ENCODE results near the gene SAMD11. TPM values are rescaled to one million over a fixed set of nuclear protein-coding genes. Genes with fewer than 3 reads are reported as not detected.

The SAMD11 gene
- total and polyA plus RNA-seq, 4 donors, result 0.51 to 4.1 (median 1.3) TPM

DNA sequence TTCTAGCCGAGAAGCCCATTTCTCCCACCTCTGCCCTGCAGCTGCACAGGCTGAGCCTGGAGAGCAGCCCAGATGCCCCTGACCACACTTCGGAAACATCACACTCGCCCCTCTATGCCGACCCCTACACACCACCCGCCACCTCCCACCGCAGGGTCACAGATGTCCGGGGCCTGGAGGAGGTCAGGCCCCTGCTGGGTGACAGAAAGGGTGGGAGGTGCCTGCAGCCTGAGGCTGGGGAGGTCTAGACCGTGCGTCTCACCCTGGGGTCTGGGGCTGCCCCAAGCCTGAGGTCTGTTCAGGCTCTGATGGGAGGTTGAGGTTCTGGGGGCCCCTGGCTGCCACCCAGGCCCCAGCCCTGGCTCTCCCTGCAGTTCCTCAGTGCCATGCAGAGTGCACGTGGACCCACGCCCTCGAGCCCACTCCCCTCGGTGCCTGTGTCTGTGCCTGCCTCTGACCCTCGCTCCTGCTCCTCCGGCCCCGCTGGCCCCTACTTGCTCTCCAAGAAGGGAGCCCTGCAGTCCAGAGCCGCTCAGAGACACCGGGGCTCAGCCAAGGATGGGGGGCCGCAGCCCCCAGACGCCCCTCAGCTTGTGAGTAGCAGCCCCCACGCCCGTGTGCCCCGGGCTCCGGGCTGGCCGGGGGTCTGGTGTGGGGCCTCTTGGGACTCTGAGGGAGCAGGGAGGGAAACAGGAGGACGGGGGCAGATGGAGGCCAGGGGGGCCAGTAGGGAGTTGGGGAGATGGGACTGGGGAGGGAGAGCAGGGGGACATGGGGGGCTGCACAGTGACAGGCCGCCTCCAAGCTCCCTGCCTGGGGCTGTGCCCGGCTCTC is 50.0 kb downstream of the SAMD11 start:
- Histone ChIP-seq H3K27me3 (ENCODE audit: control insufficient read depth in 4 of 4, insufficient read depth in 4 of 4, low read length in 3 of 4) (peaks cover 0 to 26% (median 2%) of the 10 kb centered on the region in 4 donors), H3K27ac (ENCODE audit: low read depth in 1 of 2, low read length in 2 of 2) (no peak overlapping the region), H3K9ac (ENCODE audit: low read depth in 1 of 2, low read length in 2 of 2) (no peak overlapping the region), H3K4me1 (ENCODE audit: control insufficient read depth in 4 of 4, insufficient read depth in 4 of 4, low read length in 3 of 4) (peaks cover 0 to 6% (median under 1%) of the 10 kb centered on the region in 4 donors), H3K36me3 (ENCODE audit: control insufficient read depth in 4 of 4, insufficient read depth in 3 of 4, low read depth in 1 of 4, low read length in 3 of 4) (no peaks in the 10 kb centered on the region), H3K9me3 (ENCODE audit: control insufficient read depth in 4 of 4, low read length in 3 of 4) (no peaks in the 10 kb centered on the region), H3K4me3 (ENCODE audit: low read depth in 1 of 3, low read length in 3 of 3) (no peak overlapping the region)
- no peak for DNase-seq (ENCODE audit: low spot score)
- no peak for TF ChIP-seq RXRA (IDR thresholded peaks at IDR 0.05)
- TF ChIP-seq, protein P1, sequence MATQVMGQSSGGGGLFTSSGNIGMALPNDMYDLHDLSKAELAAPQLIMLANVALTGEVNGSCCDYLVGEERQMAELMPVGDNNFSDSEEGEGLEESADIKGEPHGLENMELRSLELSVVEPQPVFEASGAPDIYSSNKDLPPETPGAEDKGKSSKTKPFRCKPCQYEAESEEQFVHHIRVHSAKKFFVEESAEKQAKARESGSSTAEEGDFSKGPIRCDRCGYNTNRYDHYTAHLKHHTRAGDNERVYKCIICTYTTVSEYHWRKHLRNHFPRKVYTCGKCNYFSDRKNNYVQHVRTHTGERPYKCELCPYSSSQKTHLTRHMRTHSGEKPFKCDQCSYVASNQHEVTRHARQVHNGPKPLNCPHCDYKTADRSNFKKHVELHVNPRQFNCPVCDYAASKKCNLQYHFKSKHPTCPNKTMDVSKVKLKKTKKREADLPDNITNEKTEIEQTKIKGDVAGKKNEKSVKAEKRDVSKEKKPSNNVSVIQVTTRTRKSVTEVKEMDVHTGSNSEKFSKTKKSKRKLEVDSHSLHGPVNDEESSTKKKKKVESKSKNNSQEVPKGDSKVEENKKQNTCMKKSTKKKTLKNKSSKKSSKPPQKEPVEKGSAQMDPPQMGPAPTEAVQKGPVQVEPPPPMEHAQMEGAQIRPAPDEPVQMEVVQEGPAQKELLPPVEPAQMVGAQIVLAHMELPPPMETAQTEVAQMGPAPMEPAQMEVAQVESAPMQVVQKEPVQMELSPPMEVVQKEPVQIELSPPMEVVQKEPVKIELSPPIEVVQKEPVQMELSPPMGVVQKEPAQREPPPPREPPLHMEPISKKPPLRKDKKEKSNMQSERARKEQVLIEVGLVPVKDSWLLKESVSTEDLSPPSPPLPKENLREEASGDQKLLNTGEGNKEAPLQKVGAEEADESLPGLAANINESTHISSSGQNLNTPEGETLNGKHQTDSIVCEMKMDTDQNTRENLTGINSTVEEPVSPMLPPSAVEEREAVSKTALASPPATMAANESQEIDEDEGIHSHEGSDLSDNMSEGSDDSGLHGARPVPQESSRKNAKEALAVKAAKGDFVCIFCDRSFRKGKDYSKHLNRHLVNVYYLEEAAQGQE (IDR thresholded peaks at IDR 0.05), result no peak
- TF ChIP-seq EGR1 (IDR thresholded peaks at IDR 0.05; ENCODE audit: low read depth in 2 of 2), result no peak
- whole genome bisulfite sequencing, result 83% methylated on average over 28 of the region's 28 CpGs

DNA sequence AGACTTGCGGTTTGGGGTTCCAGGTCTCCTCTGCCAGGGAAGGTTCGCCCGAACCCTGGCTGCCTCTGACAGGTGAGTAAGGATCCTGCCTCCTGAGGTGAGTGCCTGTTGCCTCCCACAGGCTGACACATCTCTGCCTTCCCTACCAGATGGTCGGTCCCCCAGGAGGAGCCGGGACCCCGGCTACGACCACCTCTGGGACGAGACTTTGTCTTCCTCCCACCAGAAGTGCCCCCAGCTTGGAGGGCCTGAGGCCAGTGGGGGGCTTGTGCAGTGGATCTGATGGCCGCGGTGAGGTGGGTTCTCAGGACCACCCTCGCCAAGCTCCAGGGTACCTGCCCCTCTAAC is 50.5 kb downstream of the SAMD11 start:
- Histone ChIP-seq H3K36me3 (ENCODE audit: control insufficient read depth in 4 of 4, insufficient read depth in 3 of 4, low read depth in 1 of 4, low read length in 3 of 4) (no peaks in the 10 kb centered on the region), H3K27me3 (ENCODE audit: control insufficient read depth in 4 of 4, insufficient read depth in 4 of 4, low read length in 3 of 4) (peaks cover 0 to 26% (median 2%) of the 10 kb centered on the region in 4 donors), H3K9me3 (ENCODE audit: control insufficient read depth in 4 of 4, low read length in 3 of 4) (no peaks in the 10 kb centered on the region), H3K4me3 (ENCODE audit: low read depth in 1 of 3, low read length in 3 of 3) (no peak overlapping the region), H3K27ac (ENCODE audit: low read depth in 1 of 2, low read length in 2 of 2) (no peak overlapping the region), H3K9ac (ENCODE audit: low read depth in 1 of 2, low read length in 2 of 2) (no peak overlapping the region), H3K4me1 (ENCODE audit: control insufficient read depth in 4 of 4, insufficient read depth in 4 of 4, low read length in 3 of 4) (peaks cover 0 to 6% (median under 1%) of the 10 kb centered on the region in 4 donors)
- no peak for DNase-seq (ENCODE audit: low spot score)
- TF ChIP-seq HNF4G (IDR thresholded peaks at IDR 0.05) (no peak), TAF1 (conservative IDR thresholded peaks at IDR 0.05) (no peak)
- WGBS, result 90% methylated on average over 11 of the region's 11 CpGs

DNA sequence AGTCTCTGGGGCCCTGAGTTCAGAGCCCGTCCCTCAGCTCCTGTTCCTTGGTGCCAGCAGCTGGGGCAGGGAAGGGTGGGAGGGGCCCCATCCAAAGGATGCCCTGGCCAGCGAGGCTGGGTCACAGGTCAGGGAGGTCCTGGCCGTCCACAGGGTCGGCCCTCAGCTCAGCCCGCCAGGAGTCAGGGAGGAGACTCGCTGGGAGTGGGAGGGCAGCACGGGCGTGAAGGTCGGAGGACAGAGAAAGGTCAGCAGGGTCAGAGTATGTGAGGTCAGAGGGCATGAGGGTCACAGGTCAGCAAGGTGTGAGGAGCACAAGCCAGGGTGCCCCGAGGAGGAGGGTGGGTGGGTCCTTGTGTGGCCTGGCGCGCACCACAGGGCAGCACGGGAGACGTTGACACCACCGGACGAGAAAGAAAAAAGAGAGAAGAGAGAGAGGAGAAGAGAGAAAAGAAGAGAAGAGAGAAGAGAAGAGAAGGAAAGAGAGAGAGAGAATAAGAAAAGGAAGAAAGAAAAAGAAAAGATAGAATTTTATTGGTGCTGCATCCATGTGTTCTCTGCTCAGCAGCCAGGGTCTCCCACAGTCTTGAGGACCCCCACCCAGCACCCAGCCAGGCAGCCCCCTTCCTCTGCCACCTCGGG is 51.1 kb downstream of the SAMD11 start:
- Histone ChIP-seq H3K27me3 (ENCODE audit: control insufficient read depth in 4 of 4, insufficient read depth in 4 of 4, low read length in 3 of 4) (peaks cover 0 to 26% (median 1%) of the 10 kb centered on the region in 4 donors), H3K9ac (ENCODE audit: low read depth in 1 of 2, low read length in 2 of 2) (no peak overlapping the region), H3K4me1 (ENCODE audit: control insufficient read depth in 4 of 4, insufficient read depth in 4 of 4, low read length in 3 of 4) (peaks cover 0 to 6% (median under 1%) of the 10 kb centered on the region in 4 donors), H3K9me3 (ENCODE audit: control insufficient read depth in 4 of 4, low read length in 3 of 4) (no peaks in the 10 kb centered on the region), H3K4me3 (ENCODE audit: low read depth in 1 of 3, low read length in 3 of 3) (no peak overlapping the region), H3K36me3 (ENCODE audit: control insufficient read depth in 4 of 4, insufficient read depth in 3 of 4, low read depth in 1 of 4, low read length in 3 of 4) (no peaks in the 10 kb centered on the region), H3K27ac (ENCODE audit: low read depth in 1 of 2, low read length in 2 of 2) (no peak overlapping the region)
- no peak for DNase-seq (ENCODE audit: low spot score)
- TF ChIP-seq, protein P2, sequence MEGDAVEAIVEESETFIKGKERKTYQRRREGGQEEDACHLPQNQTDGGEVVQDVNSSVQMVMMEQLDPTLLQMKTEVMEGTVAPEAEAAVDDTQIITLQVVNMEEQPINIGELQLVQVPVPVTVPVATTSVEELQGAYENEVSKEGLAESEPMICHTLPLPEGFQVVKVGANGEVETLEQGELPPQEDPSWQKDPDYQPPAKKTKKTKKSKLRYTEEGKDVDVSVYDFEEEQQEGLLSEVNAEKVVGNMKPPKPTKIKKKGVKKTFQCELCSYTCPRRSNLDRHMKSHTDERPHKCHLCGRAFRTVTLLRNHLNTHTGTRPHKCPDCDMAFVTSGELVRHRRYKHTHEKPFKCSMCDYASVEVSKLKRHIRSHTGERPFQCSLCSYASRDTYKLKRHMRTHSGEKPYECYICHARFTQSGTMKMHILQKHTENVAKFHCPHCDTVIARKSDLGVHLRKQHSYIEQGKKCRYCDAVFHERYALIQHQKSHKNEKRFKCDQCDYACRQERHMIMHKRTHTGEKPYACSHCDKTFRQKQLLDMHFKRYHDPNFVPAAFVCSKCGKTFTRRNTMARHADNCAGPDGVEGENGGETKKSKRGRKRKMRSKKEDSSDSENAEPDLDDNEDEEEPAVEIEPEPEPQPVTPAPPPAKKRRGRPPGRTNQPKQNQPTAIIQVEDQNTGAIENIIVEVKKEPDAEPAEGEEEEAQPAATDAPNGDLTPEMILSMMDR (IDR thresholded peaks at IDR 0.05; ENCODE audit: low read depth, low read length, missing input control), result no peak
- WGBS, result 54% methylated on average over 17 of the region's 17 CpGs
